K562 (cell line): ENCODE results near the gene RHOBTB3. TPM values are rescaled to one million over a fixed set of nuclear protein-coding genes. Genes with fewer than 3 reads are reported as not detected.

Experiments
- CBFA2T3 ChIP-seq: fragments of 450-650 bp; IDR thresholded peaks from 2 replicates; pipeline ENCODE4 v1.6.1; 2017
- CC2D1A ChIP-seq: fragments of 450-650 bp; IDR thresholded peaks from 2 replicates; pipeline ENCODE4 v1.6.1; 2017; ENCODE audit warnings: mild to moderate bottlenecking
- CREBBP ChIP-seq: IDR thresholded peaks from one replicate; pipeline ENCODE4 v1.6.1; 2012; ENCODE audit warnings: low read depth, mild to moderate bottlenecking, control low read depth, inconsistent platforms, low read length
- CREM ChIP-seq: IDR thresholded peaks from 2 replicates; pipeline ENCODE4 v1.6.1; 2014; ENCODE audit warnings: antibody characterized with exemption, low read depth
- CUX1 ChIP-seq: fragments of 200-800 bp; sonication (Bioruptor generic); IDR thresholded peaks from 2 replicates; pipeline ENCODE4 v1.6.1; 2016; ENCODE audit warnings: missing genetic modification characterization, missing compliant biosample characterization
- ESRRA ChIP-seq: fragments of 450-650 bp; IDR thresholded peaks from 2 replicates; pipeline ENCODE4 v1.6.1; 2014; ENCODE audit warnings: low read depth, mild to moderate bottlenecking, moderate library complexity, borderline replicate concordance
- HDAC8 ChIP-seq: fragments of 450-650 bp; IDR thresholded peaks from 2 replicates; pipeline ENCODE4 v1.6.1; 2016; ENCODE audit warnings: mild to moderate bottlenecking, missing genetic modification characterization, moderate library complexity, missing compliant biosample characterization
- KLF10 ChIP-seq: fragments of 250-450 bp; sonication (Bioruptor Pico); IDR thresholded peaks from 2 replicates; pipeline ENCODE4 v1.6.1; 2021; ENCODE audit warnings: matching md5 sums
- NCOR1 ChIP-seq: fragments of 450-650 bp; IDR thresholded peaks from 2 replicates; pipeline ENCODE4 v1.6.1; 2016; ENCODE audit warnings: mild to moderate bottlenecking, moderate library complexity
- NFE2 ChIP-seq: IDR thresholded peaks from 2 replicates; pipeline ENCODE4 v1.6.1; 2014; ENCODE audit warnings: antibody characterized with exemption, low read depth
- NKRF ChIP-seq: fragments of 450-650 bp; IDR thresholded peaks from 2 replicates; pipeline ENCODE4 v1.6.1; 2016; ENCODE audit warnings: borderline replicate concordance
- SMAD4 ChIP-seq: fragments of 250-450 bp; sonication (Bioruptor Pico); conservative IDR thresholded peaks from 2 replicates; pipeline ENCODE4 v1.8.0; 2021; ENCODE audit warnings: inconsistent platforms, mild to moderate bottlenecking, moderate library complexity
- SPI1 ChIP-seq: IDR thresholded peaks from 2 replicates; pipeline ENCODE4 v1.6.1; 2011; ENCODE audit warnings: low read depth, low read length, control low read depth, borderline replicate concordance
- THRA ChIP-seq: fragments of 450-650 bp; IDR thresholded peaks from 2 replicates; pipeline ENCODE4 v1.6.1; 2017; ENCODE audit warnings: mild to moderate bottlenecking, moderate library complexity
- ZBTB26 ChIP-seq: fragments of 450-650 bp; formaldehyde crosslinking; IDR thresholded peaks from 2 replicates; pipeline ENCODE4 v1.4.0; 2022; ENCODE audit warnings: missing genetic modification characterization
- ZNF507 ChIP-seq: conservative IDR thresholded peaks from 2 replicates; pipeline ENCODE4 v1.6.1; 2017; ENCODE audit warnings: missing genetic modification characterization, missing compliant biosample characterization
- polyA plus RNA-seq, 8 experiments: library from polyadenylated mRNA; depleted of rRNA in 4 of 8; stranded (reverse) in 5 of 8; unstranded in 3 of 8; fragments of >200 nt; fragmentation: Nextera tagmentation in 2 of 8; fragmentation: Illumina TruSeq in 1 of 8; extraction: Ambion mirVana in 2 of 8; extraction: Trizol in 1 of 8; gene quantifications; 2 replicates each; pipeline versions ENCODE4 v1.2.1 to v1.2.3, GENCODE V29; 2011 to 2014; ENCODE audit warnings: inconsistent platforms in 1 of 8, missing spikeins in 1 of 8
- total RNA-seq, 7 experiments: library from RNA; depleted of rRNA in 6 of 7; stranded (reverse); fragments of >200 nt in 6 of 7; fragmentation: Illumina TruSeq in 2 of 7; extraction: Trizol in 2 of 7; gene quantifications; 2 replicates each; pipeline versions ENCODE4 v1.2.1 to v1.2.3, GENCODE V29; 2011 to 2021; ENCODE audit warnings: low replicate concordance in 1 of 7
- TF ChIP-seq, protein P1 (sequence below): IDR thresholded peaks from 2 replicates; pipeline ENCODE4 v1.6.1; 2014; ENCODE audit warnings: antibody characterized with exemption

The RHOBTB3 gene
- total and polyA plus RNA-seq, 9 of the 15 experiments (the other 6 are each of a cell fraction or from before 2014, with no cell fraction given), result 39.7 to 143 (median 115) TPM

- TF ChIP-seq NFE2 (0 out of 2 replicates have a peak, but pooled peaks have one; percentile 0), CREM (0 out of 2 replicates have a peak, but pooled peaks have one; percentile 19), ZBTB26 (CRISPR knock-in tag) (0 out of 2 replicates have a peak, but pooled peaks have one; percentile 5), HDAC8 (tag) (no peak), CUX1 (CRISPR knock-in tag) (no peak), ZNF507 (tag) (no peak), NCOR1 (peak; percentile 73; the same call in 1 of the 2 replicates), SMAD4 (CRISPR knock-in tag) (no peak), ESRRA (no peak), SPI1 (no peak), CBFA2T3 (no peak), CREBBP (no peak), CC2D1A (no peak), THRA (no peak), KLF10 (CRISPR knock-in tag) (peak; percentile 54; the same call in 1 of the 2 replicates), NKRF (no peak)
- TF ChIP-seq, protein P1, sequence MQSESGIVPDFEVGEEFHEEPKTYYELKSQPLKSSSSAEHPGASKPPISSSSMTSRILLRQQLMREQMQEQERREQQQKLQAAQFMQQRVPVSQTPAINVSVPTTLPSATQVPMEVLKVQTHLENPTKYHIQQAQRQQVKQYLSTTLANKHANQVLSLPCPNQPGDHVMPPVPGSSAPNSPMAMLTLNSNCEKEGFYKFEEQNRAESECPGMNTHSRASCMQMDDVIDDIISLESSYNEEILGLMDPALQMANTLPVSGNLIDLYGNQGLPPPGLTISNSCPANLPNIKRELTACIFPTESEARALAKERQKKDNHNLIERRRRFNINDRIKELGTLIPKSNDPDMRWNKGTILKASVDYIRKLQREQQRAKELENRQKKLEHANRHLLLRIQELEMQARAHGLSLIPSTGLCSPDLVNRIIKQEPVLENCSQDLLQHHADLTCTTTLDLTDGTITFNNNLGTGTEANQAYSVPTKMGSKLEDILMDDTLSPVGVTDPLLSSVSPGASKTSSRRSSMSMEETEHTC, result no peak
Measured at GRCh38 chr5:95729115-95730010, 1.8 kb upstream of the RHOBTB3 start (continued).
